Measurements from ENCODE around the gene PSMG4. TPM values are rescaled to one million over a fixed set of nuclear protein-coding genes. Genes with fewer than 3 reads are reported as not detected.

Gene PSMG4
- total and polyA plus RNA-seq, 10 of the 15 experiments (the other 5 are each of a cell fraction or from before 2014, with no cell fraction given), result 7.1 to 62.6 (median 29.8) TPM

GRCh38 chr6:3258720-3259490 lies at the start of gene PSMG4 (continued):
- peak; percentile 25 for TF ChIP-seq SIX5 (IDR thresholded peaks at IDR 0.05; ENCODE audit: low read depth, low read length, severe bottlenecking)
- no peak for TF ChIP-seq MEF2B (IDR thresholded peaks at IDR 0.05; ENCODE audit: partially characterized antibody, poor library complexity, severe bottlenecking)
- TF ChIP-seq TAF1 (IDR thresholded peaks at IDR 0.05; ENCODE audit: borderline replicate concordance, low read depth, low read length), result peak; percentile 25; the same call in 1 of the 2 replicates
- TF ChIP-seq ZBTB33 (IDR thresholded peaks at IDR 0.05), result no peak
- TF ChIP-seq KLF5 (IDR thresholded peaks at IDR 0.05; ENCODE audit: partially characterized antibody), result no peak
- TF ChIP-seq ZNF207 (IDR thresholded peaks at IDR 0.05; ENCODE audit: borderline replicate concordance), result no peak
- TF ChIP-seq CEBPZ (IDR thresholded peaks at IDR 0.05; ENCODE audit: low read depth, low read length), result no peak
- TF ChIP-seq ESRRA (IDR thresholded peaks at IDR 0.05; ENCODE audit: low read length), result no peak
- no peak for TF ChIP-seq ZNF384 (IDR thresholded peaks at IDR 0.05; ENCODE audit: borderline replicate concordance, low read depth, low read length)
- peak; percentile 81; the same call in 1 of the 2 replicates for TF ChIP-seq RB1 (IDR thresholded peaks at IDR 0.05; ENCODE audit: borderline replicate concordance)
- no peak for TF ChIP-seq USF2 (IDR thresholded peaks at IDR 0.05; ENCODE audit: borderline replicate concordance, low read depth, low read length)
- TF ChIP-seq BRCA1 (IDR thresholded peaks at IDR 0.05; ENCODE audit: low read depth, low read length), result no peak
- no peak for TF ChIP-seq SREBF1 (IDR thresholded peaks at IDR 0.05; ENCODE audit: low read length)
- TF ChIP-seq POU2F2 (IDR thresholded peaks at IDR 0.05; ENCODE audit: borderline replicate concordance, low read depth, low read length), result peak; percentile 42; the same call in 2 of the 3 replicates
- no peak for TF ChIP-seq BCLAF1 (IDR thresholded peaks at IDR 0.05)
- no peak for TF ChIP-seq HDAC6 (IDR thresholded peaks at IDR 0.05; ENCODE audit: unreplicated experiment)
- no peak for TF ChIP-seq POLR2AphosphoS2 (IDR thresholded peaks at IDR 0.05; ENCODE audit: low read depth, low read length)
- TF ChIP-seq CEBPB (IDR thresholded peaks at IDR 0.05; ENCODE audit: borderline replicate concordance in 1 of 2, low read depth in 2 of 2, low read length in 2 of 2), result no peak
- no peak for TF ChIP-seq RCOR1 (conservative IDR thresholded peaks at IDR 0.05; ENCODE audit: low read depth, low read length)

All from GM12878 (cell line).